ENCODE data around the gene FOXC2. TPM values are rescaled to one million over a fixed set of nuclear protein-coding genes. Genes with fewer than 3 reads are reported as not detected.

Gene FOXC2
- total and polyA plus RNA-seq, 10 of the 15 experiments (the other 5 are each of a cell fraction or from before 2014, with no cell fraction given) = not detected

DNA sequence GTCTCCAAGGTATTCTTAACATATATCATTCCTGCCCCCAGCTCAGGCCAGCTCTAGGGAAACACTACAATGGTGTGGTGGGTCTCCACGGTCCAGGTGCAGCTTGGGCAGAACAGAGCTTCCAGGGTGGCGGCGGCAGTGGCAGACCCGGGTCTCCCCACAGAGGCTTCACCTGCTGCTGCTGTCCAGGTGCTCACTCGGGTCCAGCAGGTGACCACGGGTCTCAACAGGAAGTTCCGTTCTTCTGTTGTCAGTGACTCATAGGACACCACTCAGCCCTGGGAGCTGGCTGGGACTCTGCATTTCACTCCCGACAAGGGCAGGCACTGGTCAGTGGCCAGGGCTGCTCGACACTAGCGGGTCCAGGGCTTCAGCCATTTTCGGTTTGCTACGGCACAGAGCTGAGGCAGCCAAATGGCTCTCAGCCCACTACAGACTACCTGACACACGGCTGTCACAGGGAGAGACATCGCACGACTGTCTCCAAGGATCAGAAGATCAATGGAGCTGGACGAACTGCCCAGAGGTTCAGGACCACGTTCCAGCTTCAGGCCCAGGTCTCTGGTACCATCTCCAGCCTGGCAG is 28.3 kb upstream of the FOXC2 start:
- FAIRE-seq (no peak), DNase-seq (ENCODE audit: low read depth, low spot score) (no peak), ATAC-seq (no peak)
- whole genome bisulfite sequencing (ENCODE audit: insufficient coverage, insufficient replicate concordance, low lambda C conversion rate, missing lambda C conversion rate) = 88% methylated on average over 17 of the region's 17 CpGs
- no peaks in the 10 kb centered on the region; the same call in 1 of the 2 replicates for H4K20me1 ChIP-seq (ENCODE audit: control insufficient read depth, insufficient read depth)
- no peak overlapping the region for H3K4me3 ChIP-seq
- ChIA-PET RAD21 (ENCODE audit: unreplicated experiment) (no interaction called here), SMC1A (ENCODE audit: uncharacterized antibody, unreplicated experiment) (no interaction called here), POLR2A (no interaction called here), CTCF (no interaction called here)
- H2AFZ ChIP-seq (ENCODE audit: control insufficient read depth, low read depth, low read length) = no peak overlapping the region
- H3K4me1 ChIP-seq (ENCODE audit: control insufficient read depth, insufficient read depth, low read length) = no peaks in the 10 kb centered on the region
- no peaks in the 10 kb centered on the region for H3K79me2 ChIP-seq (ENCODE audit: control insufficient read depth, insufficient read depth, low read length)
- TF ChIP-seq, protein P1, sequence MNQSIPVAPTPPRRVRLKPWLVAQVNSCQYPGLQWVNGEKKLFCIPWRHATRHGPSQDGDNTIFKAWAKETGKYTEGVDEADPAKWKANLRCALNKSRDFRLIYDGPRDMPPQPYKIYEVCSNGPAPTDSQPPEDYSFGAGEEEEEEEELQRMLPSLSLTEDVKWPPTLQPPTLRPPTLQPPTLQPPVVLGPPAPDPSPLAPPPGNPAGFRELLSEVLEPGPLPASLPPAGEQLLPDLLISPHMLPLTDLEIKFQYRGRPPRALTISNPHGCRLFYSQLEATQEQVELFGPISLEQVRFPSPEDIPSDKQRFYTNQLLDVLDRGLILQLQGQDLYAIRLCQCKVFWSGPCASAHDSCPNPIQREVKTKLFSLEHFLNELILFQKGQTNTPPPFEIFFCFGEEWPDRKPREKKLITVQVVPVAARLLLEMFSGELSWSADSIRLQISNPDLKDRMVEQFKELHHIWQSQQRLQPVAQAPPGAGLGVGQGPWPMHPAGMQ (IDR thresholded peaks at IDR 0.05; ENCODE audit: borderline replicate concordance) = no peak
- TF ChIP-seq NFXL1 (IDR thresholded peaks at IDR 0.05; ENCODE audit: borderline replicate concordance) = no peak
- TF ChIP-seq TAF1 (IDR thresholded peaks at IDR 0.05; ENCODE audit: borderline replicate concordance, low read depth, low read length) = no peak
- TF ChIP-seq SMAD1 (IDR thresholded peaks at IDR 0.05; ENCODE audit: low read depth, partially characterized antibody) = no peak
- no peak for TF ChIP-seq NBN (IDR thresholded peaks at IDR 0.05)
- no peak for TF ChIP-seq ZNF622 (IDR thresholded peaks at IDR 0.05)
- intact Hi-C loops (cut with micrococcal nuclease; ENCODE audit: unreplicated experiment) (no loop called here), in situ Hi-C loops (cut with MboI) (no loop called here)
- no peak overlapping the region for H3K4me2 ChIP-seq (ENCODE audit: control insufficient read depth, insufficient read depth)
- peaks cover 5 to 18% of the 10 kb centered on the region in 2 experiments for H3K36me3 ChIP-seq (ENCODE audit: control insufficient read depth in 2 of 2, insufficient read depth in 2 of 2, low read length in 1 of 2)
- H3K9me3 ChIP-seq (replicated peaks; ENCODE audit: control insufficient read depth, insufficient read depth, low read length) = no peaks in the 10 kb centered on the region
- BruUV-seq (replicated peaks) = no TSS peak
- H3K9ac ChIP-seq (ENCODE audit: control insufficient read depth, insufficient read depth, low read length) = no peak overlapping the region
- no peak overlapping the region for H3K27ac ChIP-seq (ENCODE audit: control insufficient read depth, insufficient read depth)
- no peaks in the 10 kb centered on the region for H3K27me3 ChIP-seq (replicated peaks in 1 of 2; ENCODE audit: control insufficient read depth in 2 of 2, insufficient read depth in 2 of 2, low read length in 1 of 2)

DNA sequence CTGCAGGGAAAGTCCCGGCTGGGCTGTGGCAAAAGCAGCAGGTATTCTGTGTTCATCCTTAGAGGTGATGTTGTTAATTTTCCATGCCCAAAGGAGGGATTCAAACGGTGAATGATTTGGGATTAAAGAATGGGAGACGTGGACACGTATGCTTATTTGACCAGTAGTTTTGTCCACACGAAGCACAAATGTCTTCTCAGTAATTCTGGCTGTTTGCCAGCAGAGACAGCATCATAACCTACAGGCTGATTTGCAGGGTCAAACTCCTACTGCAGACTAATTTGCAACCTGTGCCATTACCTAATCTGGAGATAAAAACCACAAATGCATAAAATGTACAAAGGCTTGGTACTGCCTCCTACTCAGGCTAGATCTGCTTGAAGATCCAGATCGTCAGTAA is 25.7 kb upstream of the FOXC2 start:
- no peaks in the 10 kb centered on the region for H3K27me3 ChIP-seq (replicated peaks in 1 of 2; ENCODE audit: control insufficient read depth in 2 of 2, insufficient read depth in 2 of 2, low read length in 1 of 2)
- intact Hi-C loops (cut with micrococcal nuclease; ENCODE audit: unreplicated experiment) (no loop called here), in situ Hi-C loops (cut with MboI) (no loop called here)
- ChIA-PET CTCF (no interaction called here), RAD21 (ENCODE audit: unreplicated experiment) (no interaction called here), POLR2A (no interaction called here), SMC1A (ENCODE audit: uncharacterized antibody, unreplicated experiment) (no interaction called here)
- no peak overlapping the region for H3K27ac ChIP-seq (ENCODE audit: control insufficient read depth, insufficient read depth)
- H3K9ac ChIP-seq (ENCODE audit: control insufficient read depth, insufficient read depth, low read length) = no peak overlapping the region
- TF ChIP-seq, protein P2, sequence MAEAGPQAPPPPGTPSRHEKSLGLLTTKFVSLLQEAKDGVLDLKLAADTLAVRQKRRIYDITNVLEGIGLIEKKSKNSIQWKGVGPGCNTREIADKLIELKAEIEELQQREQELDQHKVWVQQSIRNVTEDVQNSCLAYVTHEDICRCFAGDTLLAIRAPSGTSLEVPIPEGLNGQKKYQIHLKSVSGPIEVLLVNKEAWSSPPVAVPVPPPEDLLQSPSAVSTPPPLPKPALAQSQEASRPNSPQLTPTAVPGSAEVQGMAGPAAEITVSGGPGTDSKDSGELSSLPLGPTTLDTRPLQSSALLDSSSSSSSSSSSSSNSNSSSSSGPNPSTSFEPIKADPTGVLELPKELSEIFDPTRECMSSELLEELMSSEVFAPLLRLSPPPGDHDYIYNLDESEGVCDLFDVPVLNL (IDR thresholded peaks at IDR 0.05; ENCODE audit: low read depth, low read length) = no peak
- whole genome bisulfite sequencing (ENCODE audit: insufficient coverage, insufficient replicate concordance, low lambda C conversion rate, missing lambda C conversion rate) = 76% methylated on average over 6 of the region's 6 CpGs
- ATAC-seq (no peak), DNase-seq (ENCODE audit: low read depth, low spot score) (no peak), FAIRE-seq (no peak)
- H4K20me1 ChIP-seq (ENCODE audit: control insufficient read depth, insufficient read depth) = no peaks in the 10 kb centered on the region
- H2AFZ ChIP-seq (ENCODE audit: control insufficient read depth, low read depth, low read length) = no peak overlapping the region
- no peaks in the 10 kb centered on the region for H3K79me2 ChIP-seq (ENCODE audit: control insufficient read depth, insufficient read depth, low read length)
- no peaks in the 10 kb centered on the region for H3K9me3 ChIP-seq (replicated peaks; ENCODE audit: control insufficient read depth, insufficient read depth, low read length)
- H3K4me1 ChIP-seq (ENCODE audit: control insufficient read depth, insufficient read depth, low read length) = no peaks in the 10 kb centered on the region
- H3K4me3 ChIP-seq = no peak overlapping the region
- peaks cover 5 to 18% of the 10 kb centered on the region in 2 experiments for H3K36me3 ChIP-seq (ENCODE audit: control insufficient read depth in 2 of 2, insufficient read depth in 2 of 2, low read length in 1 of 2)
- no TSS peak for BruUV-seq (replicated peaks)
- no peak overlapping the region for H3K4me2 ChIP-seq (ENCODE audit: control insufficient read depth, insufficient read depth)
